ENCODE data around the gene DOCK3. TPM values are rescaled to one million over a fixed set of nuclear protein-coding genes. Genes with fewer than 3 reads are reported as not detected.

DOCK3 gene
- total RNA-seq, 2 experiments from 2014 or later: 0.93 to 1.1 TPM

- no peak overlapping the region for H3K27ac ChIP-seq (ENCODE audit: low read depth in 1 of 2, low read length in 2 of 2)
- no peaks in the 10 kb centered on the region for H3K36me3 ChIP-seq (ENCODE audit: insufficient read depth, low read length)
- H3K4me1 Mint-ChIP-seq (ENCODE audit: low read depth): peaks cover 21% of the 10 kb centered on the region
- peaks cover 16% of the 10 kb centered on the region for H3K4me1 ChIP-seq (ENCODE audit: insufficient read depth, low read length)
- no peak overlapping the region for H3K4me3 Mint-ChIP-seq
- ChIA-PET POLR2A (interaction anchor here (1.7 kb wide), 1 partner anchor 10 kb away, joined by 4 read pairs; no protein-coding TSS in a partner anchor), CTCF (interaction anchor here (2.0 kb wide), 1 partner anchor 10 kb away, joined by 6 read pairs; no protein-coding TSS in a partner anchor)
- TF ChIP-seq, protein P1, sequence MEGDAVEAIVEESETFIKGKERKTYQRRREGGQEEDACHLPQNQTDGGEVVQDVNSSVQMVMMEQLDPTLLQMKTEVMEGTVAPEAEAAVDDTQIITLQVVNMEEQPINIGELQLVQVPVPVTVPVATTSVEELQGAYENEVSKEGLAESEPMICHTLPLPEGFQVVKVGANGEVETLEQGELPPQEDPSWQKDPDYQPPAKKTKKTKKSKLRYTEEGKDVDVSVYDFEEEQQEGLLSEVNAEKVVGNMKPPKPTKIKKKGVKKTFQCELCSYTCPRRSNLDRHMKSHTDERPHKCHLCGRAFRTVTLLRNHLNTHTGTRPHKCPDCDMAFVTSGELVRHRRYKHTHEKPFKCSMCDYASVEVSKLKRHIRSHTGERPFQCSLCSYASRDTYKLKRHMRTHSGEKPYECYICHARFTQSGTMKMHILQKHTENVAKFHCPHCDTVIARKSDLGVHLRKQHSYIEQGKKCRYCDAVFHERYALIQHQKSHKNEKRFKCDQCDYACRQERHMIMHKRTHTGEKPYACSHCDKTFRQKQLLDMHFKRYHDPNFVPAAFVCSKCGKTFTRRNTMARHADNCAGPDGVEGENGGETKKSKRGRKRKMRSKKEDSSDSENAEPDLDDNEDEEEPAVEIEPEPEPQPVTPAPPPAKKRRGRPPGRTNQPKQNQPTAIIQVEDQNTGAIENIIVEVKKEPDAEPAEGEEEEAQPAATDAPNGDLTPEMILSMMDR (IDR thresholded peaks at IDR 0.05): no peak
- DNase-seq (no peak), ATAC-seq (ENCODE audit: poor library complexity) (peak; percentile 34)
- H3K9me3 Mint-ChIP-seq: no peaks in the 10 kb centered on the region
- no peaks in the 10 kb centered on the region for H3K27me3 Mint-ChIP-seq
- no peaks in the 10 kb centered on the region for H3K27me3 ChIP-seq (ENCODE audit: control insufficient read depth in 1 of 2, insufficient read depth in 2 of 2, low read length in 2 of 2)
- H3K27ac Mint-ChIP-seq: peak overlapping the region; percentile 51
- H3K36me3 Mint-ChIP-seq (ENCODE audit: low read depth): no peaks in the 10 kb centered on the region
- no peaks in the 10 kb centered on the region for H3K9me3 ChIP-seq (ENCODE audit: control insufficient read depth in 1 of 2, insufficient read depth in 1 of 2, low read length in 2 of 2)
- H3K4me3 ChIP-seq (ENCODE audit: low read length): no peak overlapping the region
- intact Hi-C loops (cut with DNase I, micrococcal nuclease): no loop called here
These were observed 704.6 kb downstream of the DOCK3 start for GRCh38 chr3:51379301-51379700.

DNA sequence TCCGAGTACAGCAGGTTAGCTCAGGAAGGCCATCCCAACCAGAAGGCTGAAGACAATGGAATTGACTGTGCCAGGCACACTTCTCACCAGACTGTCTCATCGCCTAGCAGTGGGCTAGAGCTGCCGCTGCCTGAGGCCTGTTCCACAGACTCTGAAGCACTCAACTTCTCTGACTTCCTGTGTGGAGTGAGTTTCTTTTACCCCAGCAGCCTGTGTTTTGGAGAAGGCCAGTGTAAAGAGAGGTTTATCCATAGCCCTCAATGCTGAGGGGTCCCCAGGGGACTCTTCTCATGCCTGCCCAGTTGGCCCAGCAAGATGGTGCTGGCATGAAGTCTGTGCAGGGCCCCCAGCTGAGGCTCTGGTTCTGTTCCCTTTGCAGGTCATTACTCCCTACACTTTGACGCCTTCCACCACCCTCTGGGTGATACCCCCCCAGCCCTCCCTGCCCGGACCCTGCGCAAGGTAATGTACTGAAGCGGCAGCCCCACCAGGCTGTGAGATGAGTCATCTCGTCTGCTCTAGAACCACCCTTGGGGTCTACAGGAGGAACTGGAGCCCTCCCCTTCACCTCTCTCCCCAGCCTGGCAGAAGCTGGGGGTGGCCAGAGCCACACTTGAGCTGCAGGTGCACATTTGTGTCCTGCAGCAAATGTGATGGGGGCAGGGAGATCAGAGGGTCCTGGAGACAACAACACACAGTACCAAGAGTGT, 705.2 kb downstream of the DOCK3 start:
- TF ChIP-seq, protein P1 (IDR thresholded peaks at IDR 0.05): no peak
- no peaks in the 10 kb centered on the region for H3K36me3 ChIP-seq (ENCODE audit: insufficient read depth, low read length)
- ChIA-PET POLR2A (no interaction called here), CTCF (interaction anchor here (1.0 kb wide), 1 partner anchor 9 kb away, joined by 3 read pairs; no protein-coding TSS in a partner anchor)
- H3K4me3 Mint-ChIP-seq: no peak overlapping the region
- peaks cover 18% of the 10 kb centered on the region for H3K4me1 ChIP-seq (ENCODE audit: insufficient read depth, low read length)
- H3K27ac Mint-ChIP-seq: peak overlapping the region; percentile 51
- H3K9me3 ChIP-seq (ENCODE audit: control insufficient read depth in 1 of 2, insufficient read depth in 1 of 2, low read length in 2 of 2): no peaks in the 10 kb centered on the region
- H3K27ac ChIP-seq (ENCODE audit: low read depth in 1 of 2, low read length in 2 of 2): no peak overlapping the region
- no peaks in the 10 kb centered on the region for H3K27me3 Mint-ChIP-seq
- no peaks in the 10 kb centered on the region for H3K9me3 Mint-ChIP-seq
- no peaks in the 10 kb centered on the region for H3K27me3 ChIP-seq (ENCODE audit: control insufficient read depth in 1 of 2, insufficient read depth in 2 of 2, low read length in 2 of 2)
- intact Hi-C loops (cut with DNase I, micrococcal nuclease): loop anchor here in 1 of 2 experiments (5.0 to 10.0 kb wide), 2 partner anchors 353 to 565 kb away; partner anchors contain the start of genes PARP3 and RRP9
- H3K4me3 ChIP-seq (ENCODE audit: low read length): no peak overlapping the region
- DNase-seq: peak in 1 of 14 experiments; percentile 29
- H3K36me3 Mint-ChIP-seq (ENCODE audit: low read depth): peaks cover 6% of the 10 kb centered on the region
- no peak for ATAC-seq (ENCODE audit: poor library complexity)
- H3K4me1 Mint-ChIP-seq (ENCODE audit: low read depth): peaks cover 24% of the 10 kb centered on the region

GRCh38 chr3:51380601-51381332, 706.0 kb downstream of the DOCK3 start:
- Histone ChIP-seq H3K27me3 (ENCODE audit: control insufficient read depth in 1 of 2, insufficient read depth in 2 of 2, low read length in 2 of 2) (no peaks in the 10 kb centered on the region), H3K27ac (ENCODE audit: low read depth in 1 of 2, low read length in 2 of 2) (no peak overlapping the region), H3K4me1 (ENCODE audit: insufficient read depth, low read length) (peaks cover 21% of the 10 kb centered on the region), H3K4me3 (ENCODE audit: low read length) (no peak overlapping the region), H3K9me3 (ENCODE audit: control insufficient read depth in 1 of 2, insufficient read depth in 1 of 2, low read length in 2 of 2) (no peaks in the 10 kb centered on the region), H3K36me3 (ENCODE audit: insufficient read depth, low read length) (no peaks in the 10 kb centered on the region)
- Mint-ChIP-seq H3K9me3 (no peaks in the 10 kb centered on the region), H3K4me3 (no peak overlapping the region), H3K36me3 (ENCODE audit: low read depth) (peaks cover 12% of the 10 kb centered on the region), H3K27me3 (no peaks in the 10 kb centered on the region), H3K27ac (no peak overlapping the region), H3K4me1 (ENCODE audit: low read depth) (peaks cover 32% of the 10 kb centered on the region)
- ChIA-PET POLR2A (no interaction called here), CTCF (interaction anchor here (1.0 kb wide), 1 partner anchor 8 kb away, joined by 3 read pairs; no protein-coding TSS in a partner anchor)
- no peak for DNase-seq
- intact Hi-C loops (cut with DNase I, micrococcal nuclease): loop anchor here in 1 of 2 experiments (5.0 to 10.0 kb wide), 2 partner anchors 353 to 564 kb away; partner anchors contain the start of genes PARP3 and RRP9
- no peak for ATAC-seq (ENCODE audit: poor library complexity)
- TF ChIP-seq, protein P1 (IDR thresholded peaks at IDR 0.05): no peak
